Globus pallidus (tissue), 1 donor: ENCODE results near the gene FAM3A.

ENCODE experiments used
- DNase-seq: peaks from one replicate; pipeline ENCODE4 v3.0.0-alpha.2; 2015; ENCODE audit warnings: low spot score

The FAM3A gene

DNA sequence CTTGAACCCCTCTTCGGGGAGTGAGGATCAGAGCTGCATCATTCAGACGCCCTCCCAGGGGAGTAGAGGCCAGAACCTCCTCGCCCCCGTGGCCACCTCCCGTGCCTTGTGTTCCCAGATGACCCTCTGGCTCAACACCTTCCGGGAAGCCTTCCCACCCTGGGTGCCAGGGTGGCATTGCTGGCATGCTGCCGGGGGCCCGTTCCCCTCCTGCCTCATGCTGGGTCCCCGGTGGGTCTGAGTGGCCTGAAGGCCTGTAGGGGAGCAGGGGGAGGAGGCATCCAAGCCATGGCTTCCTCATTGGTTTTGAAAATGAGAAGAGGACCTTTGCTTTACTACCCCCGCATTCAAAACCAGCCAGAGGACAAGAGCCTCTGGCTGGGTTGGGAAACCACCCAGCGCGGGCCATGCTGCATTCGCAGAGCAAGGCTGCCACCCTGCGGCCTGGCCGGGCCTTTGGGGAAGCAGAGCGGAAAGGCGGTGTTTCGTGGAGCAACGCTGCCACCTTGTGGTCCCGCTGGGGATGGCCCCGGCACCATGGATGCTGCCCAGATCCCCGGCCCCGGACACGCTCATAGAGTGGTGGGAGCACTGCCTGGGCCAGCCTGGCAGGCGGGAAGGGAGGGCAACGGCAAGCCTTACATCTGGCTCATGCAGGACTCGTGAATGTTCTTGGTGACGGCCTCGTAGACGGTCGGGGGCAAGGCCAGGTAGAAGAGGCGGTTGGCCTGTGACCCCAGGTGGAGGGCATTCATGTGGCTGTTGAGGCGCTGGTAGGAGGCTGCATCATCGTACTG is 18.7 kb upstream of the FAM3A start:
- peak; percentile 78 for DNase-seq

DNA sequence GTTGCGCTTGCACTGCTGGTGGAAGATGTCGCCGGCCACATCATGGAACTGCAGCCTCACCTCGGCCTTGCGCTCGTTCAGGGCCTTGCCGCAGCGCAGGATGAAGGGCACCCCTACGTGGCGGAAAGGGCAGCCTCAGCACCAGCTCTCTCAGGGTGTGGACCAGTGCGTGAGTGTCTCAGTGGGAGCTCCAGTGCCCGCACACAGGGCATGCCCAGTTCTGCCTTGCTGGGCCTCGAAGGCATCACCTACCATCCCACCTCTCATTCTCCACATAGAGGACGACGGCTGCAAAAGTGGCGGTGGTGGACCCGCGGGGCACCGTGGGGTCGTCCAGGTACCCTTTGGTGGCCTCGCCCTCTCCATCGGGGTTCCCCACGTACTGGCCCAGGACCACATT is 16.7 kb upstream of the FAM3A start:
- no peak for DNase-seq

DNA sequence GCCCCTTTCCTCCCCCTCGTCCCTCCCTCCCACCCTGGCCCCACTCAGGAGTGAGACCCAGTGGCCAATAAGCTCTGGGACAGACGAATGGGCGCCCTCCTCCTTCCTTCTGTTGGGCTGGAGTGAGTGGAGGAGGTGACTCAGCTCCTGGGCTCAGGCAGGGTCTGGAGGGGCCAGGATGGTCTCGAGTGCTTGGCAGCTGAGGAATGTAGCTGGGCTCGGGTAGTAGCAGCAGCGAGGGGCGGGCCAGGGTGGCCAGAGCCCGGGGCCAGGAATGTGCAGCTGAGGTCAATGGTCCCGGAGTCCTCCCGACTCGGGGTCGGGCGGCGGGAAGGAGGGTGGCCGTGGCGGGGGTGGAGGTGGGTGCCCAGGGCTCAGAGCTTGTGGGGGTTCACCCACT is 15.6 kb upstream of the FAM3A start:
- DNase-seq: no peak

GRCh38 chrX:154530286-154530685 is 14.3 kb upstream of the FAM3A start:
- DNase-seq: no peak

DNA sequence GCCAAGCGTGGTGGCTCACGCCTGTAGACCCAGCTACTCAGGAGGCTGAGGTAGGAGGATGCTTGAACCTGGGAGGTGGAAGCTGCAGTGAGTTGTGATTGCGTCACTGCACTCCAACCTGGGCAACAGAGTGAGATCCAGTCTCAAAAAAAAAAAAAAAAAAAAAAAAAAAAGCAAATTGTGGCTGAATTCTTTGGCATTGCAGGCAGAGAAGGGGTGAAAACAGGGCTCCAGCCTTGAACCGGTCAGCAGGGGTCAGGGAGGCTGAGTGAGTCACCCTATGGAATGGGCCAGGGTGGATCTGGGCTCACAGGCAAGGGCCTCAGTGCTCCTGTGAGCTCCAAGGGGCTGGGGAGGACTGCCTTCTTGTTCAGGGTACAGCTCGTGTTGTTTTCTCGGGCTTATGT is 13.2 kb upstream of the FAM3A start:
- no peak for DNase-seq

- DNase-seq: peak; percentile 83
These were observed 11.1 kb upstream of the FAM3A start for GRCh38 chrX:154526901-154527675.

GRCh38 chrX:154525606-154526490 is 9.8 kb upstream of the FAM3A start:
- DNase-seq: no peak

DNA sequence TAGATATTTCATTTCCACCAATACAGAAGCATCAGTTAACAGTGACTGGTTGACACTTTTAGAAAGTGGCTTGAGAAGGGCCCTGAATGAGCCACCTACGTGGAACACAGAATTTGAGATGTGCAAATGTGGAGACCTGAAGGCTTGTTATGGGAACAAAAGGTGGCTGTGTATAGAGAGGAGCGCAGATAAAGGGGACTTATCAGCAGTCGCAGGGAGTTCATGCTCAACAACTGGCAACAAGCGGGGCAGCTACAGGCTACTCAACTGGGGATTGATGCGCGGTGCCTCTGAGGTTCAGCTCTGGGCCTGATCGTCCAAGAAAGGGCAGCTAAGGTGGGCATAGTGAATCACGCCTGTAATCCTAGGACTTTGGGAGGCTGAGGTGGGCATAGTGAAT is 3.4 kb upstream of the FAM3A start:
- DNase-seq: no peak

DNA sequence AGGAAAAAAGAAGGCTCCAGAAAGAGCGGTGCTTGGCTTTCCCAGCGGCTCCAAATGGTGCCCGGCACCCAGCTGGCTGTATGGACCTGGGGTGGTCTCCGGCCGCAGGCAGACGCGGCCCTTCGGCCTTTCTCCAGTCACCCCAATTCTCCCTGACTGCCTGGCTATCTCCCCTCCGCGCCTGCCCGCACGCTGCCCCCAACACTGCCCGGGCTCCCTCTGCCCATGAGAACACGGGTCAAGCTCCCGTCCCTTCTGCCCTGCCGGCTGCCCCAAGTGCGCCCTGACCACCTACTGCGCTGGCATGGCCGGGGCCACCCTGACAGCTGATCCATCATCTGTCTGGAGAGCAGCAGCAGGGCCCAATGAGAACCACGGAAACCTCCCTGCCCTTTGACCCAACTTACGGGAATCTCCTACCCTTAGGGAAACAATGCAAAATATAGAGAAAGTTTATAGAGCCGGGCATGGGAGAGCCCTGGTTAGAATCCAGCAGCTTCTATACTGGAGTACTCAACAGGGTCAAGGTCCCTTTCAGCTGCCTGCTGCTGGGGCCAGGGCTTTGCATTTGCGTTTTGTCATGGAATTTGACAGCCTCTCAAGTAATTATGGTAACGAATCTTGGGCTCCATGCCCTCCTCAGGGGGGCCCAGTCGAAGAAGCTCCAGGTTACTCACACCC is 1.2 kb upstream of the FAM3A start:
- DNase-seq: no peak

GRCh38 chrX:154516656-154517100 is 646 bp upstream of the FAM3A start:
- DNase-seq: peak; percentile 69

DNA sequence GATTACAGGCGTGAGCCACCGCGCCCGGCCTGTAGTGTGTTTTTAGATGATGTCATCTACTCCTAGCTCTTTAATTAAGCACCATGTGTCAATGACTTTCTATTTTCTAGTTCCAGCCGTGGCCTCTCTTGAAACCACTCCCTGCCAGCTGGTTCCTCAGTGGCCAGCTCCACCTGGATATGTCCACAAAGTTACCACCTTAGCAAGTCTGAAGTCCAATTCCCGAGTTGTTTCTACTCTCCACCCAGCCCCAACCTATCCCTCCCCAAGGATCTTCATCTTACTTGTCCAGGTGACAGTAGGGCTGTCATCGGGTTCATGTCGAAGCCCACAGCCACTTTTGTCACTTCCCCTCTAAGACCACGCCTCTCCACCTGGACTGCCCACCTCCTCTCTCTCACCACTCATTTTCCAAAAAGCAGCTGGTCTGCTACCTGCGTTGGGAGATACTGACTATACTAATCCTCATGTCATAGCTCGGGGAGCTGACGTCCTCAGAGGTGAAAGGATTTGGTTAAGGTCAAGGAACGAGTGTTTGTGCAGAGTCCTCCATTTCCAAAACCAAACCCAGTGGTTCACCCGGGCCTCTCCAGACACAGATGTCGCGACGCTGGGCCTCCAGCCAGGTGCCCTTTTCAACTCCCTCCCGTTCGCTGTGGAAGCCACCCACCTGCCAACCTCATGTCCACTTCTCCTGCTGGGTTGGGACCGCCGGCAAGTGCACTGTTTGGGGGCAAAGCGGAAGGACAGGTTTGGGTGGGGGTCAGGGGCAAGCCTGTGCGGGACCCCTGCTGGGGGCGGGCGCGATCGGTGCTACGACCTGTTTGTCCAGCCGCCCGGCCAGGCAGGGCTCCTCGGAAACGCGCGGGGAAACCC is 704 bp downstream of the FAM3A start:
- no peak for DNase-seq

DNA sequence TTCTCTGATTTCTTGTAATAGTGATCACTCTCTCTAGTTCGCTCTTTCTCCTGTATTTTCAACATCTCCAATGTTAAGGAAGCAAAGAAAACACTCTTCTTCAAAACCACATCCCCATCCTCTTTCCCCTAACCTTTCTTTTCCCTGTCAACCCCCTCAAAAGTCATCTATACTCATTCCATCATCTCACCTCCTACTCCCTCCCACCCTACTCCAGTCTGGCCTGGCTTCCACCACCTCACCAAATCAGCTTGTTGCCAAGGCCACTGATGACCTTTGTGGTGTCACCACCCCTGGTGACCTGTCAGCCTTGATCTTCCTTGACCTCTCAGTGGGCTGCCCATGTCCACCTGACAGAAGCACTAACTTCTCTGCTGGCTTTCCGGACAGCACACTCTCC is 2.3 kb downstream of the FAM3A start:
- no peak for DNase-seq

DNA sequence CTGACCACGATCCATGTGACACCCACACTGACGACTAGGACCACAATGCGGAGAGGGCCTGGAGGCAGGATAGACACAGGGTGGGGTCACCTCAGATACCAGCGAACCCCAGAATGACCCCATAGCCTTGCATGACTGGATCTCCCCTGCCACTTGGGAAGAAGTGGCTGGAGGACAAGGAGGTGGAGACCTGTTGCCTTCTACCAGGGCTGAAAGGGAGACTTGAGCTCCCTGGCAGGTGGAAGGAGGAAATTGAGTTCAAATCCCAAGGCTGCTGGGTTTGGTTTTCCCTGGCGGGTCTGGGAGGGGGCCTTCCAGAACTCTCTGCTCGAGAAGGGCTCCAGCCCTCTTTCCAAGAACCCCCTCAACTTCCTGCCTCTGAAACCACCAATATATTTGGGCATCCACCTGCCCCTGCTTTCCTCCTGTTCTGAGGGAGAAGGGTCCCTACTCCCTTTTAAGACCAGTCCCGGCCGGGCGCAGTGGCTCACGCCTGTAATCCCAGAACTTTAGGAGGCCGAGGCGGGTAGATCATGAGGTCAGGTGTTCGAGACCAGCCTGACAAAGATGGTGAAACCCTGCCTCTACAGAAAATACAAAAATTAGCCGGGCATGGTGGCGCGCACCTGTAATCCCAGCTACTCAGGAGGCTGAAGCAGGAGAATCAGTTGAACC is 3.0 kb downstream of the FAM3A start:
- DNase-seq: no peak

GRCh38 chrX:154511761-154512160 is 4.3 kb downstream of the FAM3A start:
- no peak for DNase-seq

GRCh38 chrX:154509455-154509854 is 6.6 kb downstream of the FAM3A start:
- no peak for DNase-seq

GRCh38 chrX:154508384-154508745 is 7.7 kb downstream of the FAM3A start:
- DNase-seq: no peak

GRCh38 chrX:154507673-154508383 is 8.2 kb downstream of the FAM3A start:
- no peak for DNase-seq

- DNase-seq: no peak
These were observed 9.3 kb downstream of the FAM3A start for GRCh38 chrX:154506483-154507332.

GRCh38 chrX:154505734-154506133 is 10.3 kb downstream of the FAM3A start:
- no peak for DNase-seq
